HG02678 (cell line): ENCODE data around the gene RDH5.

ENCODE experiments used
- ATAC-seq: cut with Tn5 transposase; IDR thresholded peaks from one replicate; pipeline ENCODE4 v1.9.1; 2021; ENCODE audit warnings: mild to moderate bottlenecking, moderate library complexity; ENCODE audit not compliant: unreplicated experiment

Gene RDH5

GRCh38 chr12:55711786-55712553 is 8.2 kb upstream of the RDH5 start:
- ATAC-seq, result no peak

GRCh38 chr12:55712700-55713415 is 7.3 kb upstream of the RDH5 start:
- no peak for ATAC-seq

GRCh38 chr12:55713721-55714120 is 6.5 kb upstream of the RDH5 start:
- no peak for ATAC-seq

- ATAC-seq, result no peak
Measured at GRCh38 chr12:55715169-55715764, 4.9 kb upstream of the RDH5 start.

GRCh38 chr12:55715833-55716581 is 4.2 kb upstream of the RDH5 start, which contains the start of gene BLOC1S1:
Gene BLOC1S1, plus strand, starts transcription at chr12:55716046. Its CDS starts 6 bp downstream, at chr12:55716052.
- ATAC-seq, result peak; percentile 92

GRCh38 chr12:55716582-55716957 is 3.6 kb upstream of the RDH5 start:
- ATAC-seq, result peak; percentile 26

GRCh38 chr12:55717011-55718007 is 2.9 kb upstream of the RDH5 start:
- ATAC-seq, result no peak

- no peak for ATAC-seq
Measured at GRCh38 chr12:55718015-55718414, 2.2 kb upstream of the RDH5 start.

GRCh38 chr12:55718624-55719275 is 1.4 kb upstream of the RDH5 start:
- no peak for ATAC-seq

- ATAC-seq, result no peak
Measured at GRCh38 chr12:55719371-55719770, 822 bp upstream of the RDH5 start.

GRCh38 chr12:55720894-55721444 is 776 bp downstream of the RDH5 start:
- no peak for ATAC-seq

- ATAC-seq, result no peak
Measured at GRCh38 chr12:55721601-55722213, 1.5 kb downstream of the RDH5 start.

- ATAC-seq, result no peak
Measured at GRCh38 chr12:55722948-55723347, 2.8 kb downstream of the RDH5 start.

GRCh38 chr12:55723516-55724225 is 3.5 kb downstream of the RDH5 start:
- ATAC-seq, result no peak

- no peak for ATAC-seq
Measured at GRCh38 chr12:55724226-55724939, 4.2 kb downstream of the RDH5 start.

GRCh38 chr12:55724940-55725309 is 4.7 kb downstream of the RDH5 start:
- no peak for ATAC-seq

- no peak for ATAC-seq
Measured at GRCh38 chr12:55725556-55725955, 5.4 kb downstream of the RDH5 start.

- ATAC-seq, result no peak
Measured at GRCh38 chr12:55726971-55727370, 6.8 kb downstream of the RDH5 start.
